ENCODE data around the gene MEF2A. TPM values are rescaled to one million over a fixed set of nuclear protein-coding genes. Genes with fewer than 3 reads are reported as not detected.
"Not testable (repeated sequence)": the region's sequence is repeated elsewhere in the genome, so short reads cannot be mapped to it uniquely, and the experiment has no call there.

The MEF2A gene
- total RNA-seq: 138 to 191 TPM (median 184 TPM) in 3 replicates
- long read RNA-seq, full-length matches to known transcripts: 127 of 309 reads
- long read RNA-seq, partial matches to known transcripts: 17 of 309 reads
- long read RNA-seq, other reads (novel, unspliced or antisense): 165 of 309 reads

DNA sequence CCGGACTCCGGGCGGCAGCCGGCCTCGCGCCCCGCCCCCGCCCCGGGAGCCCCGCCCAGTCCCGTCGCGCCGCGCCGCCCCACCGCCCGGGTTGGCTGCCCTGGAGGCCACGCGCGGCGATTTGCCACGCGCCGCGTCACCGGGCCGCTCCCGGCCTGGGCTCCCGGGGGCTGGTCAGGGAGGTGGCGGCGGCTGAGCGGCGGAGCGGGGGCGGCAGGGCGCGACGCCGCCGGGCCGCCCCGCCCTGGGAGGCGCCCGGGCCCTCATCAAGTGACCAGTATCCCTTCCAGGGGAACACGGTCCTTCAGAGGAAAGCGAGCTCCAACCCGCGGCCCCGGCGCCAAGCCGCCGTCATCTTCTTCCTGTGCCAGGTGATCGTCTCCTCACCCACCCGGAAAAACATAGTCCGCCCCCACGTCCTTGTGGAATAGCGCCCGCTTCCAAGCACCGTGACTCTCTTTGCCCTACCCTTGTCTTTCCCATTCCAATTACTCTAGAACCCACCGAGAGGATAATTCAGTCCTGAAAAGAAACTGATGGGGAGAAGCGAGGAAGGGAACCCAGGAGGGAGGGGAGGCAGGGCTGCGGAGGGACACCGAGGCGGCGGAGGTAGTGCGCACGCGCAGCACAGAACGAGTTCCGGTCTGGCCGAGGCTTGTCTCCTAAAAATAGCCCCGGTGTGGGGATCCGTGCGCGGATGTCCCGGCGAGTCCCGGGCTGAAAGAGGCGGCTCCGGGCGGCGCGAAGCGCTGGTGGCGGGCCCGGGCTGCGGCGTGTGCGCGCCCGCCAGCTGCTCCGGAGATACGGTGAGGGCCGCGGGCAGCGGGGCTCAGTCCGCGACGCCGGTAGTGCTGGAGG, at the start of gene MEF2A:
TSS of gene MEF2A (plus strand) at position 686 of the 858 bp plus-strand sequence. CDS start 67,136 bp downstream, outside the sequence.
- Mint-ChIP-seq H3K27me3 (ENCODE audit: low read depth) (no peaks in the 10 kb centered on the region), H3K4me3 (ENCODE audit: unreplicated experiment) (peak within 1 kb of the TSS; percentile 93), H3K9me3 (ENCODE audit: low read depth) (no peaks in the 10 kb centered on the region), H3K27ac (ENCODE audit: unreplicated experiment) (peak within 1 kb of the TSS; percentile 99), H3K4me1 (ENCODE audit: low read depth) (peaks cover 32% of the 10 kb centered on the region), H3K36me3 (ENCODE audit: low read depth) (no peaks in the 10 kb centered on the region)
- peak; percentile 98 for DNase-seq (ENCODE audit: low spot score)
- TF ChIP-seq, protein P1, sequence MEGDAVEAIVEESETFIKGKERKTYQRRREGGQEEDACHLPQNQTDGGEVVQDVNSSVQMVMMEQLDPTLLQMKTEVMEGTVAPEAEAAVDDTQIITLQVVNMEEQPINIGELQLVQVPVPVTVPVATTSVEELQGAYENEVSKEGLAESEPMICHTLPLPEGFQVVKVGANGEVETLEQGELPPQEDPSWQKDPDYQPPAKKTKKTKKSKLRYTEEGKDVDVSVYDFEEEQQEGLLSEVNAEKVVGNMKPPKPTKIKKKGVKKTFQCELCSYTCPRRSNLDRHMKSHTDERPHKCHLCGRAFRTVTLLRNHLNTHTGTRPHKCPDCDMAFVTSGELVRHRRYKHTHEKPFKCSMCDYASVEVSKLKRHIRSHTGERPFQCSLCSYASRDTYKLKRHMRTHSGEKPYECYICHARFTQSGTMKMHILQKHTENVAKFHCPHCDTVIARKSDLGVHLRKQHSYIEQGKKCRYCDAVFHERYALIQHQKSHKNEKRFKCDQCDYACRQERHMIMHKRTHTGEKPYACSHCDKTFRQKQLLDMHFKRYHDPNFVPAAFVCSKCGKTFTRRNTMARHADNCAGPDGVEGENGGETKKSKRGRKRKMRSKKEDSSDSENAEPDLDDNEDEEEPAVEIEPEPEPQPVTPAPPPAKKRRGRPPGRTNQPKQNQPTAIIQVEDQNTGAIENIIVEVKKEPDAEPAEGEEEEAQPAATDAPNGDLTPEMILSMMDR (IDR thresholded peaks at IDR 0.05): no peak

- Mint-ChIP-seq H3K27ac (ENCODE audit: unreplicated experiment) (no peak overlapping the region), H3K36me3 (ENCODE audit: low read depth) (peaks cover 7% of the 10 kb centered on the region), H3K4me3 (ENCODE audit: unreplicated experiment) (no peak overlapping the region), H3K9me3 (ENCODE audit: low read depth) (peaks cover 7% of the 10 kb centered on the region), H3K27me3 (ENCODE audit: low read depth) (no peaks in the 10 kb centered on the region), H3K4me1 (ENCODE audit: low read depth) (peaks cover 15% of the 10 kb centered on the region)
- TF ChIP-seq, protein P1 (IDR thresholded peaks at IDR 0.05): no peak
- DNase-seq (ENCODE audit: low spot score): no peak
Measured at GRCh38 chr15:99518191-99518590, 47.6 kb upstream of the MEF2A start.

DNA sequence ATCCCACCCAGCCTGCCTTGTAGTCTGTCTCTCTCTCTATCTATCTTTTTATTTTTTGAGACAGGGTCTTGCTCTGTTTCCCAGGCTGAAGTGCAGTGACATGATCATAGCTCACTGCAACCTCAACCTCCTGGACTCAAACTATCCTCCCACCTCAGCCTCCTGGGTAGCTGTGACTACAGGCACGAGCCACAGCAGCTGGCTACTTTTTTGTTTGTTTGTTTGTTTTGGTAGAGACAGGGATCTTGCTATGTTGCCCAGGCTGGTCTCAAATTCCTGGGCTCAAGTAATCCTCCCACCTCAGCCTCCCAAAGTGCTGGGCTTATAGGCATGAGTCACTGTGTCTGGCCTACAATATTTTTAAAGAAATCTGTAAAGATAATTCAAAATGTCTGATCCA, 46.4 kb upstream of the MEF2A start:
- not testable (repeated sequence) for H3K36me3 Mint-ChIP-seq (ENCODE audit: low read depth); H3K27ac Mint-ChIP-seq (ENCODE audit: unreplicated experiment); H3K27me3 Mint-ChIP-seq (ENCODE audit: low read depth); H3K4me3 Mint-ChIP-seq (ENCODE audit: unreplicated experiment); H3K9me3 Mint-ChIP-seq (ENCODE audit: low read depth); DNase-seq (ENCODE audit: low spot score)
- peaks cover 11% of the 10 kb centered on the region for H3K4me1 Mint-ChIP-seq (ENCODE audit: low read depth)

- Mint-ChIP-seq H3K4me1 (ENCODE audit: low read depth) (peaks cover 10% of the 10 kb centered on the region), H3K9me3 (ENCODE audit: low read depth) (peaks cover 12% of the 10 kb centered on the region), H3K27ac (ENCODE audit: unreplicated experiment) (no peak overlapping the region), H3K36me3 (ENCODE audit: low read depth) (no peaks in the 10 kb centered on the region), H3K27me3 (ENCODE audit: low read depth) (no peaks in the 10 kb centered on the region), H3K4me3 (ENCODE audit: unreplicated experiment) (no peak overlapping the region)
- DNase-seq (ENCODE audit: low spot score): no peak
- TF ChIP-seq, protein P1 (IDR thresholded peaks at IDR 0.05): no peak
Measured at GRCh38 chr15:99522288-99522687, 43.5 kb upstream of the MEF2A start.

GRCh38 chr15:99526176-99526575, 39.6 kb upstream of the MEF2A start:
- H3K9me3 Mint-ChIP-seq (ENCODE audit: low read depth): peaks cover 38% of the 10 kb centered on the region
- H3K27me3 Mint-ChIP-seq (ENCODE audit: low read depth): no peaks in the 10 kb centered on the region
- peaks cover 7% of the 10 kb centered on the region for H3K36me3 Mint-ChIP-seq (ENCODE audit: low read depth)
- no peak overlapping the region for H3K27ac Mint-ChIP-seq (ENCODE audit: unreplicated experiment)
- no peak overlapping the region for H3K4me3 Mint-ChIP-seq (ENCODE audit: unreplicated experiment)
- no peak for DNase-seq (ENCODE audit: low spot score)
- H3K4me1 Mint-ChIP-seq (ENCODE audit: low read depth): no peaks in the 10 kb centered on the region
- TF ChIP-seq, protein P1 (IDR thresholded peaks at IDR 0.05): no peak
